Body of pancreas (tissue), 4 donors: ENCODE measurements around the gene JPH3. TPM values are rescaled to one million over a fixed set of nuclear protein-coding genes. Genes with fewer than 3 reads are reported as not detected.

Source experiments
- ATAC-seq: fragments of 150-250 bp; one replicate; pipeline ENCODE4 v1.9.1; 2016
- DNase-seq, 4 donors: peaks; one replicate each; pipeline ENCODE4 v3.0.0-alpha.2; 2019
- H3K27ac ChIP-seq, 4 donors: fragments of 200-600 bp; sonication (generic); 1 replicate in 3 of 4; 2 replicates in 1 of 4; pipeline versions ENCODE4 v1.5.1 to v1.6.1; 2016 to 2019; ENCODE audit warnings: mild to moderate bottlenecking in 1 of 4, mixed read lengths in 1 of 4, moderate library complexity in 1 of 4
- H3K27me3 ChIP-seq, 2 donors: fragments of 200-600 bp; sonication (generic); one replicate each; pipeline ENCODE4 v1.6.0; 2016; ENCODE audit warnings: mild to moderate bottlenecking in 1 of 2
- H3K36me3 ChIP-seq, 2 donors: fragments of 200-600 bp; sonication (generic); replicated peaks in 1 of 2; 2 replicates each; pipeline ENCODE4 v1.5.1; 2016; ENCODE audit warnings: low read depth in 2 of 2; ENCODE audit not compliant: insufficient read depth in 1 of 2
- H3K4me1 ChIP-seq: fragments of 200-600 bp; sonication (generic); one replicate; pipeline ENCODE4 v1.6.0; 2016
- H3K4me3 ChIP-seq, 2 donors: fragments of 200-600 bp; sonication (generic); 1 replicate in 1 of 2; 2 replicates in 1 of 2; pipeline ENCODE4 v1.5.1; 2016 to 2019
- H3K9me3 ChIP-seq, 3 donors: fragments of 200-600 bp; sonication (generic); 1 replicate in 2 of 3; 2 replicates in 1 of 3; pipeline ENCODE4 v1.5.1; 2016
- CTCF ChIP-seq, 7 experiments: fragments of 450-650 bp in 4 of 7; fragments of 200-600 bp in 3 of 7; sonication (generic) in 3 of 7; IDR thresholded peaks; one replicate each; pipeline ENCODE4 v1.5.1; 2016 to 2019; ENCODE audit warnings: antibody characterized with exemption in 7 of 7
- POLR2A ChIP-seq, 3 donors: fragments of 450-650 bp; IDR thresholded peaks; one replicate each; pipeline ENCODE4 v1.6.1; 2016; ENCODE audit warnings: antibody characterized with exemption in 3 of 3, mild to moderate bottlenecking in 2 of 3
- WGBS, 2 donors: methylation state at CpG; one replicate each; pipeline ENCODE4 v1.1.5; 2017; 5-methylcytosine and 5-hydroxymethylcytosine counted together
- intact Hi-C: fragments of 100-400 bp; cut with DNase I; formaldehyde crosslinking; loops from one replicate; pipeline ENCODE4 v1.15.1; 2023
- total RNA-seq, 2 donors: library from RNA; depleted of rRNA; stranded (reverse); fragments of >200 nt; gene quantifications; one replicate each; pipeline ENCODE4 v1.1.0, GENCODE V29; 2016

The JPH3 gene
- total RNA-seq, 2 donors from 2014 or later = not detected

DNA sequence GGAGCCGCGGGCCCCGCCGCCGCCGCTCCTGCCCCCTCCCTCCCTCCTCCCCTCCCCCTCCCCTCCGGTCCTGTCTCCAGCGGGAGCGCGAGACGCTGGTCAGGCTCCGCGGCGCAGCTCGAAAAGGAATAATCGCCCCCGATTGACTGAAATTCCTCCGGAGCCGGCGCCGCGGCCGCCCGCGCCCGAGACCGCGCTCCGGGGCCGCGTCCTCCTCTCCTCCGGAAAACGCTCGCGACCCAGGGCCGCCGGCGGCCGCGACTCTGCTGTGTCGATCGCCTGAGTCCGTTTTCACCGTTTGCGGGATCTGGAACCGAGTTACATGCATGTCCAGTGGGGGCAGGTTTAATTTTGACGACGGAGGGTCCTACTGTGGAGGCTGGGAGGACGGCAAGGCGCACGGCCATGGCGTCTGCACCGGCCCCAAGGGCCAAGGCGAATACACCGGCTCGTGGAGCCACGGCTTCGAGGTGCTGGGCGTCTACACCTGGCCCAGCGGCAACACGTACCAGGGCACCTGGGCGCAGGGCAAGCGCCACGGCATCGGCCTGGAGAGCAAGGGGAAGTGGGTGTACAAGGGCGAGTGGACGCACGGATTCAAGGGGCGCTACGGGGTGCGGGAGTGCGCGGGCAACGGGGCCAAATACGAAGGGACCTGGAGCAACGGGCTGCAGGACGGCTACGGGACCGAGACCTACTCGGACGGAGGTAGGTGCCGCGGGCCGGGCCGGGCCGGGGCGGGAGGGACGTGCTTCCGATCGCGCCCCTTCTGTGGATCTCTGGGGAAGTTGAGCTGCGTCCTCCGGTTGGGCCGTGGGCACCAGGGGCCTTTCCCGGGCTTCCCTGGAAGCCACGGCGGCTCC, 744 bp downstream of the JPH3 start:
- WGBS, 2 donors = 1% methylated on average over 26 to 79 of the region's 97 CpGs
- DNase-seq = no peak
- H3K9me3 ChIP-seq = peaks cover 0 to 5% (median 0%) of the 10 kb centered on the region in 3 donors
- H3K36me3 ChIP-seq = no peaks in the 10 kb centered on the region
- TF ChIP-seq POLR2A (IDR thresholded peaks at IDR 0.05) (no peak), CTCF (IDR thresholded peaks at IDR 0.05) (no peak)
- no peak overlapping the region for H3K27ac ChIP-seq
- peaks cover 5% of the 10 kb centered on the region for H3K4me1 ChIP-seq
- no peak overlapping the region for H3K4me3 ChIP-seq
- no peak for ATAC-seq
- intact Hi-C loops = no loop called here
- H3K27me3 ChIP-seq = peaks cover 0 to 11% of the 10 kb centered on the region in 2 donors

DNA sequence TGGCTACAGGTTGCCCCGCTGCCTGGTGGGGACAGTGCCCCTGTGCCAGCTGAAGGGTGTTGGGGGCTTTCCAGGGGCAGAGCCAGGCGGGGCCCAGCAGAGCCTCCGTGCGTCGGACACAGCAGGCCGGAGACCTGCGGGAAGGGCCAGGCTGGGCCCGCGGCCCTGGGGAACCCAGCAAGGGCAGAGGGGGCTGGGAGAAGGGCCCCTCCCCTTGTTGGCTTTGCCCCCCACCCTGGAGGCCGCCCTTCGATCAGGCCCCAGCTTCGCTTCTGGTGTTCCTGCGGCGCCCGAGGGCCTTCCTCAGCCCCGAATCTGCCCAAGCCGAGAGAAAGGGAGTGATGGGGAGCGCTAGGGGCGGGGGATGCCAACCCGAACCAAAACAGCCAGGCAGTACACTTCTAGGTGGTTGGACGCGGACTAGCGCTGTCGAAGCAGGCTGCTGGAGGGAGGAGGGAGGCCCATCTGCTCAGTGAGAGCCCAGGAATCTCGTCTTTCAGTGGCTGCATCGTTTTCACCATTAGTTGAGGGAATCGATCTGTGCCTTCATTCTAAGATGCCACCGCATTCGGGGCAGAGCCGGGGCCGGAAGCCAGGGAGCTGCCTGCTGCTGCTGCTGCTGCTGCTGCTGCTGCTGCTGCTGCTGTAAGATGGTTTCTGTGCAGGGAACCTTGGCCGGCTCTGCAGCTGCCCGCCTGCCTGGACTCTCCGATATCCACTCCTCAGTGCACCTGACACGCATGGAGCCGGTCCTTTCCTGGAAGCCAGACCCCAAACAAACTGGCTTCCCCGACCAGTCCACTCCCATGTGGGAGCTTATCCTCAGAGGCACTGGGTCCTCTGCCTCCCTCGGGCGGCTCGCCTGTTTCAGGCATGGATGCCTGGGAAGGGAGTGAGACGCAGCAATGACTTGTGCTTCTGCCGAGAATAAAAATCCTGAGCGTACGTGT, 1.7 kb downstream of the JPH3 start:
- peaks cover 5% of the 10 kb centered on the region for H3K4me1 ChIP-seq
- no peaks in the 10 kb centered on the region for H3K36me3 ChIP-seq
- ATAC-seq (no peak), DNase-seq (no peak)
- H3K9me3 ChIP-seq = peaks cover 0 to 5% (median 0%) of the 10 kb centered on the region in 3 donors
- intact Hi-C loops = no loop called here
- no peak for TF ChIP-seq POLR2A (IDR thresholded peaks at IDR 0.05)
- no peak for TF ChIP-seq CTCF (IDR thresholded peaks at IDR 0.05)
- H3K4me3 ChIP-seq = no peak overlapping the region
- WGBS, 2 donors = 7 to 8% methylated on average over 17 to 44 of the region's 44 CpGs
- peaks cover 0 to 11% of the 10 kb centered on the region in 2 donors for H3K27me3 ChIP-seq
- H3K27ac ChIP-seq = no peak overlapping the region

- DNase-seq = no peak
- Histone ChIP-seq H3K27me3 (peaks cover 0 to 11% of the 10 kb centered on the region in 2 donors), H3K36me3 (no peaks in the 10 kb centered on the region), H3K4me1 (peaks cover 5% of the 10 kb centered on the region), H3K9me3 (no peaks in the 10 kb centered on the region), H3K4me3 (no peak overlapping the region), H3K27ac (no peak overlapping the region)
- intact Hi-C loops = no loop called here
- 43 to 66% methylated on average over 15 to 20 of the region's 22 CpGs for WGBS, 2 donors
- TF ChIP-seq CTCF (IDR thresholded peaks at IDR 0.05) = no peak
- TF ChIP-seq POLR2A (IDR thresholded peaks at IDR 0.05) = no peak
- no peak for ATAC-seq
These were observed 2.4 kb downstream of the JPH3 start for GRCh38 chr16:87604634-87605111.

DNA sequence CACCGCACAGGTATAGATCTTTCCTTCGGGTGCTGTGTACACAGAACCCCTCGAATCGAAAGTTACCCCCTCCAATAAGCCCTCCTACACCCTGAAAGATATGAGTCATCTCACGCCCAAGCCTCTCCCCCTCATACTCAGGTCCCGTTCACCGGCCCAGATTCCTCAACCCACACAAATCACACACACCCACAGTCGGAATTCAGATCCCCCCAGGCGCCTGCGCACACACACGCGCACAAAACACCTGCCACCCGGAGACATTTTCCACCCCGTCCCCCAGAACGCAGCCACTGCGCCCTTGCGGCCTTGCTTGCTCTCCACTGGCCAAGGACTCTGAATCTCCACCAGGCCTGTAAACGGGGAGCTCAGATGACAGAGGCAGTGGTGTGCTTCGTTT, 4.9 kb downstream of the JPH3 start:
- Histone ChIP-seq H3K4me1 (peaks cover 5% of the 10 kb centered on the region), H3K9me3 (no peaks in the 10 kb centered on the region), H3K27me3 (peaks cover 0 to 8% of the 10 kb centered on the region in 2 donors), H3K4me3 (no peak overlapping the region), H3K36me3 (no peaks in the 10 kb centered on the region), H3K27ac (no peak overlapping the region)
- intact Hi-C loops = no loop called here
- WGBS, 2 donors = 71 to 74% methylated on average over 19 of the region's 19 CpGs
- DNase-seq = no peak
- ATAC-seq = no peak
- TF ChIP-seq POLR2A (IDR thresholded peaks at IDR 0.05) (no peak), CTCF (IDR thresholded peaks at IDR 0.05) (no peak)
